Stimulated activated naive CD4-positive, alpha-beta T cell (primary cell): ENCODE results near the gene ZNF654.
A peak's percentile ranks its signal among the peaks of the same experiment; 100 is the strongest.
"Not testable (repeated sequence)": the region's sequence is repeated elsewhere in the genome, so short reads cannot be mapped to it uniquely, and the experiment has no call there.

ENCODE experiments used
- DNase-seq, 6 experiments: peaks; one replicate each; lab custom pipeline; 2025; lab: John Stamatoyannopoulos, UW

ZNF654 gene

DNA sequence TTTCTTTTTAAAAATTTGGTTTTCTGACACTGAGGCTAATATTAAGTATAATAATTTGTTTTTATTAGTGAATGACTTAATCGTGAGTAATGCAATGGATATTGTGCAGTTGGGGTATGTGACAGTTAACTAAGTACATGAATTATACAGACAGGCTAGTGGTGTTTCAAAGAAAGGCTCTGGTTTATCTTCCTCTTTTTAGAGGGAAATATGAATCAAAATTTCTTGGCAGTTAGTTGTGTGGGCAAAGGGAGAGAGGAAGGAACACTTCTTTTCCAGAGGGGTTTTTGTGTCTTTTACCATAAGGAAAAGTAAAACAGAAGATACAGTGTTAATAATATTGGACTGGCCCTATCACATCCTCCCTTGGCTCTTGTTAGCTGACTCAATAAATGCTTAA lies 2.7 kb downstream of the ZNF654 start:
- DNase-seq, result no peak

DNA sequence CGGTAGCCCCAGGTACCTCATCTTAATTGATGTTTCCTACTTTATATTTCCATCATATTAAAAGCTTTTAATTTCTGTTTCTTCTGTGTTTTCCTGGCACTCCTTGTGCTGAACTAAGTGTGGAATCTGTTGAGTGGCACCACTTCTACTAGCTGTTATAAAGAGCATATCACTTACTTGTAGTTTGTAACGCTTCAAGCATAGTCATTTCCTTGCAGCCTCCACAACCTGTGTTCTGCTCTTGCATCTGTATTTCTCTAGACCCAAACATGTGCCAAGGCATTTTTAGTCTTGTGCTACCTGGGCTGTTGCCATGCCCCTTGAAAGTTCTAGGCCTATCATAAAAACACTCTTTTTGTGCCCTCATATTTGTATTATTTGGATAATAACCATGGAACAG lies 16.0 kb downstream of the ZNF654 start:
- DNase-seq, result no peak

DNA sequence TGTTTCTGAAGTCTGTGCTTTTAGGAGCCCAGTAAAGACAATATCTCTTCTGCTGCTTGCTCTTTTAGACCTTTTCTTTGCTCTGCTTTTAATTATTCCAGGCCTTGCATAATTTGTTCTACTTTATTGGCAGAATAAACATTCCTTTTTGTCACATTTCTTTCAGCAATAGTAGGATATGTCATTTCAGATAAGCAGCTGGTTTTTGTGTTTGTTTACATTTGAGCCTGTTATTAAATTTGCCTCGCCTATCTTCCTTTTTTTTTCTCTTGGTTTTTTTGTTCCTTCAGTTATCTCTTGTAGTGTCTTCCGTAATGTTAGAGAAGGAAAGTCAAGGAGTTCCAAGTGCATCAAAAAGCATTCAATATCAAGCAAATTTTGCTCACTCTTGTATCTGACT lies 16.4 kb downstream of the ZNF654 start:
- DNase-seq, result no peak

DNA sequence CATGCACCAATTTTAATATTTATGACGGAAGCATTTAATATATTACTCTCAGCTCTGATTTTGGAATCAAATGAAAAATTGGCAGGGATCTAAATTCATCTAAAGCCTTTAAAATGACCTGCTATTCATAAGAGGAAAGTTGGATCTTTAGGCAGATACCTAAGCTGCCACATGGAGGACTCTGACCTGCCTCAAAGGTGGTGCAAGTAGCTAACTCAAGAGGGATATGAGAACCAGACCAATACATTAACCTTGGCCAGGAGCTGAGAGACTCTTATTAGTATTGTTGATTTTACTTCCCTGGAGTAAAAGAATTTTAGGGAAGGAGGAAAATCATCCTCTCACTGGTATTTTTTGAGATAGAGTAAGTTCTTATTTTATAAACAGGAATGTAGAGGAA lies 17.7 kb downstream of the ZNF654 start:
- no peak for DNase-seq

DNA sequence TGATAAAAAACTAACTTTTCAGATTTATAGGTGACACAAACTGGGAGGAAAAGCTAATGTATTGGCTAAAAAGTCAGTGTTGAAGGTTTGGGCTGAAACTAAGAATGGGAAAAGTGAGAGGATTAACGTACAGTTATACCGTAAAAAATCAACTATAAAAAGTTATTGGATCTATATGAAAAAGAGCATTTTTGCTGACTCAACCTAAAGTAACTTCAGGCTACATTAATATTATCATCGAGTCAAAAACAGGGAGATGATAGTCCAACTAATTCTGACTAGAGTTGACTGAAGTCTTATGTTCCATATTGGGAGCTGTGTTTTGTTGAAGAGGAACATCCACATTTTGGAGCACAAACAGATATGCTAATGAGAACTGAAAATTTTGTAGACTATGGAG lies 19.9 kb downstream of the ZNF654 start:
- no peak for DNase-seq

DNA sequence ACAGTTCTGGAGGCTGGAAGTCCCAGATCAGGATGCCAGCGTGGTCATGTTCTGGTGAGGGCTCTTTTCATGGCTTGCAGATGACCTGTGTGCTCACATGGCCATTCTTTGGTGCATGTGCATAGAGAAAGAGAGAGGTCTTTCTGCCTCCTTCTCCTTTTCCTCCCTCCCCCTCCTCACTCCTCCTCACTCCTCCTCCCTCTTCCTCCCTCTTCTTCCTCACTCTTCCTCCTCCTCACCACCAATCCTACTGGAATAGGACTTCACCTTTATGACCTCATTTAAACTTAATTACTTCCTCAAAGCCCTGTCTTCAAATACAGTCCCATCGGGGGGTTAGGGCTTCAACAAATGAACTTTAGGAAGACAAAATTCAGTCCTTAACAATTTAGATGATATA lies 23.8 kb downstream of the ZNF654 start:
- DNase-seq, result no peak

DNA sequence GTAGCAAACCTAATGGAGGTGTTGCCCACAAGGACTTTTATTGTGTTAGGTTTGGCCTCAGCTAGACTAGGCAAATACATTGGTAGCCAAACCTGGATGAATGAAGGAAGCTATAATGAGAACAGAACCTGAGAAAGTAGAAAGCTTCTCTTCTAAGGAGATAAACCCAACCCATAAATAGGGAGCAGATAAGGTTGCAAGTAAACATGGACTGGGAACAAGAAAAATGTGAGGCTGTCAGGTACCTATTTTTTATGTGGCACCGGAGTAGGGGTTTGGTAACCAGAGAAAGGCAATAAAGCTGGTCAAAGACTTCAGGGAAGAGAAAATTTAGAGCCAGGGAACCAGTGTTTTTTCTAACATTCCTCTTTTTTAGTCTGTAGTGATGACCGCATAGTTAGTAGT lies 25.0 kb downstream of the ZNF654 start:
- DNase-seq, result no peak

DNA sequence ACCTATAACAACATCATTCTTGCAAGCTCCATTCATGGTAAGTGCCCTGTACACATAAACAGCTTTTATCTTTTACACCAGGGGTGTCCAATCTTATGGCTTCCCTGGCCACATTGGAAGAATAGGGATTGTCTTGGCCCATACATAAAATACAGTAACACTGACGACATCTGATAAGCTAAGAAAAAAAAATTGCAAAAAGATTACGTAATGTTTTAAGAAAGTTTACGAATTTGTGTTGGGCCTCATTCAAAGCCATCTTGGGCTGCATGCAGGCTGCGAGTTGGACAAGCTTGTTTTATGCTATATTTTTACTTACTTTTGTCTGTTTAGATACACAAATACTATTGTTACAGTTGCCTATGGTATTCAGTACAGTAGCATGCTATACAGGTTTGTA lies 31.6 kb downstream of the ZNF654 start:
- DNase-seq, result no peak

DNA sequence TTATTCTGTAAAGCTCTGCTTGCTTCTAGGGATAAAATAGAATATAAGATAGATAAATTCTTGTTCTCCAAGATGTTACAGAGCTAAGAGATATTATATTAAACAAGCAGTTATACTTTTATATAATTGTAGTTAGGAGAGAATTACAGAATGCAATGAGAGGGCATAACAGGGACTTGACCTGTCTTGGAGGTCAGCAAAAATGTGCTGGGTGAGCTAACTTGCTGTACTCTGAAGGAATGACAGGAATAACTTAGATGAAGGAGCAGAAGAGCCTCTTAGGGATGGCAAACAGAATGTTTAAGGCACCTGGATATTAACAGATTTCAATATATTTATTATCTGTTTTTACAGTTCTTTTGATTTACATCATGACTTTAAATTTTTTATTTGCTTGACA lies 33.2 kb downstream of the ZNF654 start:
- DNase-seq, result no peak

DNA sequence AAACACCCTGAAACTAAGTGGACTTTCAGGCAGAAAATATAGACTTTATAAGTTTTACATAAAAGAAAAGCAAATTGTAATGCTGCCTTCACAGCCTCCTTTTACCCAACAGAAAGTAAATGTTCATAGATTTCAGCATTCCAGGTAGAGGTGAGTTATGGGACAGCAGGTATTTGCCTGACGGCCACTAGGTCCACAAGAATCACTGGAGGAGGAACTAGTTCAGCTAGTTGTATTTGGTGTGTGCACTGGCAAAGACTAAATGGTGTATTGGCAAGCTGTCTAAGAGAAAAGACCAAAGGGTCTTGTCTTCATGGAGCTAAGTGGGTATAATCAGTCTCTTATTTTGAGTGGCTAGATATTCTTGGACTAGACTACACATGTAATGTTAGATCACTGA lies 34.2 kb downstream of the ZNF654 start:
- no peak for DNase-seq

DNA sequence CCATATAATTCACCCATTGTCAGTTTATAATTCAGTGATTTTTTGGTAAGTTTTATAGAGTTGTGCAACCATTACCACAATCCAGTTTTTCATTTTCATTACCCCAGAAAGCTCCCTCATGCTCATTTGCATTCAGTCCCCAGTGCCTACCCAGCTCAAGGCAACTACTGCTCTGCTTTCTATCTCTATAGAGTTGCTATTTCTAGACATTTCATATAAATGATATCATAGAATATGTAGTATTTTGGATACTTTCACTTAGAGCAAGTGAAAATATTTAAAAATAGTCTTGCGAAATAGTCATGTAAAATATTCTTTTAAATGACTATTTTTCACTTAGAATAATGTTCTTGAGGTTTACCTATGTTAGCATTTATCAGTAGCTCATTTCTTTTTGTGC lies 42.1 kb downstream of the ZNF654 start:
- DNase-seq, result no peak

DNA sequence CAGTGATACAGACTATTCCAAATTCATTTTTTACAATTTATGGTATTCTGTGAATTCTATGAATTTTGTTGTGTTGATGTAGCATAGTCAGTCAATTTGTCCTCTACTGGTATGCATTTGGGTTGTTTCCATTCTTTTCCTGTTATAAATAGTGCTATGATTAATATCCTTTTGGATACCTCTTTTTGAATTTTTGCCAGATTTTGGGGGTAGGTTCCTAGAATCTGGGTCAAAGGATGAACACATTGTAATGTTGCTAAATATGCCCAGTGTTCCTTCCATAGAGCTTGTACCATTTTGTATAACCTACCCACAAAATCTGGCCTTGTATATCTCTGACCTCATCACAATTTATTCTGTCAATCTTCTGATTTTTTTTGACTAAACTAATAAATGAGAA lies 46.3 kb downstream of the ZNF654 start:
- no peak for DNase-seq

DNA sequence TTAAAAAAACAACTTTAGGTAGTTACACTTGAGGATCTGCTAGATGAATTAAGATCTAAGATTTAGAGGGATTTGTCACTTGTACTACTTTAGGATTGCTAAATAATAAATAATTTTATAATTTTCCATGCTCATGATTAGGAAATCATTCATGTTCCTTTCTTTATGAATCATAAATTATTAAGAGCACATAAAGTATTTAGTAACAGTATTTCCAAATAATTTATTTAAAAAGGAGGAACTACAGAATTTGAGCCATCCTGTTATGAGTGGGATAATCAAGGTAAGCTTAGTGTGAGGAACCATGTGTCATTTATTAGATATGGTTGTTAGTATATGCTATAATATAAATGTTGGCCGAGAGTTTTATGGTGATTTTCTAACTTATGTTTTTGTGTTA lies 53.2 kb downstream of the ZNF654 start:
- DNase-seq, result no peak

DNA sequence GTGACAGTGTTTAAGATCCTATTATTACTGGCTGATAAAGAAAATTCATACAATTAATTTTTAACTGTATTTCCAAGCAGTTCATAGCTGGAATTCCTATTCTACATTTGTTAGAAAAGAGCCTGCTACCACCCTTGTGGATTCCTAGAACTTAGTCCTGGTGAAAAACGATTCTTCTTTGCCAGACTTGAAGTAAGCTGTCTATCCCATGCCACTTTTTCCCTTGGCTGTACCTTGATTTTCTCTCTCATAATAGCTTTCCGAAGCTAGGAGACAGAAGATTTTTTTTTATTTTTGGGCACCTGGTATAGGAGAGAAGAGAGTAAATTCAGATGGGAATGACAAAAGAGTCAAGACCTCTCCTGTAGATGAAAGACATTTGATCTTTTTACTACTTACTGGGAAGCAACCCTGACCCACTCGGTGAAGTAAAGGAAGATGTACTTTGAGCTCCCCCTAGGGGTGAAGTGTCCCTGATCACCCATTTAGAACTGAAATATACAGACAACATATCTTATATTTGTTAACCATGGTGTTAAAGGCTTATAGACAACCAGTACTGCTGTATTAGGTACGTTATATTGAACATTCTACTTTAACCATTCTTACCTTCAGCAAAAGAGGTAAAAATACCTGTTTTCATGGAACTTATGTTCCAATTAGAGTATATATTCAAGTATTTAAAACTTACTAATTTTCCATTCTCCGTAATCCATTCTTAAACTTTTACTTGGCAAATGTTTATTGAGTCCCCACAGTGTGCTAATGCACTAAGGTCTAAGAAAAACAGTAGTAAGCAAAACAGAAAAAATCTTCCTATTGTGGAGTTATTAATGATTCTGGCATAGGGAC lies 54.5 kb downstream of the ZNF654 start:
- DNase-seq, result peak; percentile 4 to 72 (median 42)

DNA sequence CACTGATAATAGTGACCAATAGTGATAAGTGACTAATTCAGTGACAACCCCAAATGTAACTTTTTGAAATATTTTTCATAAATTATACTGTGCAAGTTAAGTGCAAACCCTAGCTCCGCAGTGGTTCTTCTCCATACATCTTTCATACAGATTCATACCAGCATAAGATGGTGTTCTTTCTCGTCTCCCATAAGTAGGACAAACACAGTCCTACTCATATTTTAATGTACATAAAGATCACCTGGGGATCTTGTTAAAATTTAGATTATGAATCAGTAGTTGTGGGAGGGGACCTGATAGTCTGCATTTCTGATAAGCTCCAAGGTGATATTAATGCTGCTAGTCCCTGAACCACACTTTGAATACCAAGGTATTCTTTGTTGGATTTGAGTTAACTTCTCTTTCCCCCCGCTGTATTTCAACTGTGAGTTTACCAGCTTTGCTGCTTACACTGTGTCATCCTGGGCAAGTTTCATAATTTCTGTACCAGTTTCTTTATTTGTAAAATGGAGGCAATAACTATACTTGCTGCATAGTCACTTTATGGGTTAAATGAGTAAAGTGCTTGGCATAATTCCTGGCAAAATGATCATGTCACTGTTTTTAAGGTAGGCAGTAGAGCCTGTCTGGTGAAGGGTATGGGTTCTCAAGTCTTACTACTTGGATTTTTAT lies 56.0 kb downstream of the ZNF654 start:
- DNase-seq, result no peak

DNA sequence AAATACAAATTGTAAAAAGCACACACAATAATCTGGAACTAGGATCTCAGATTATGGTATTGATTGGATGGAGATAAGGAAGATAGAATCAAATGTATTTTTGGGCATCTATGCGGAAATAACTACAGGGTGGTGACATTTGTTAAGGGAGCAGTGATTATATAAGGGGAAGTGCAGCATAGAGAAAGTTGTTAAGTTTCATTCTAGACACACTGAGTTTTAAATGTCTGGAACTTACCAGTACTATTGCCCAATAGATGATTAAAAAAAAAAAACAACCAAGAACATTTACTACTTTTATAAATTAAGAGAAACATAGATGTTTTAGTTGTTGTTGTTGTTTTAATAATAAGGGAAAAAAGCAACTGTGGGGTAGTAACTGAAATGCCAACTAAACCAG lies 58.6 kb downstream of the ZNF654 start:
- no peak for DNase-seq

DNA sequence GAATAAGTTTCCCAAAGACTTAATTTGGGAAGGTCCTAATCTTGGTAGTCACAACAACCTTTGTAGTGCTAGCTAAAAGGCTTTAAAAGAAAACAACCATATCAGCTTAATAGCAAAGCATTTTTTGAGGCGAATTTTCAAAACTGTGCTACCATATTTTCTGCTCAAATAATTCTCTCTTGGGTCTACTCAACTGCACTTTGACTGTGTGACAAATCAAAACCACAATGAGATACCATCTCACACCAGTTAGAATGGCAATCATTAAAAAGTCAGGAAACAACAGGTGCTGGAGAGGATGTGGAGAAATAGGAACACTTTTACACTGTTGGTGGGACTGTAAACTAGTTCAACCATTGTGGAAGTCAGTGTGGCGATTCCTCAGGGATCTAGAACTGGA lies 59.5 kb downstream of the ZNF654 start:
- DNase-seq, result not testable (repeated sequence)

DNA sequence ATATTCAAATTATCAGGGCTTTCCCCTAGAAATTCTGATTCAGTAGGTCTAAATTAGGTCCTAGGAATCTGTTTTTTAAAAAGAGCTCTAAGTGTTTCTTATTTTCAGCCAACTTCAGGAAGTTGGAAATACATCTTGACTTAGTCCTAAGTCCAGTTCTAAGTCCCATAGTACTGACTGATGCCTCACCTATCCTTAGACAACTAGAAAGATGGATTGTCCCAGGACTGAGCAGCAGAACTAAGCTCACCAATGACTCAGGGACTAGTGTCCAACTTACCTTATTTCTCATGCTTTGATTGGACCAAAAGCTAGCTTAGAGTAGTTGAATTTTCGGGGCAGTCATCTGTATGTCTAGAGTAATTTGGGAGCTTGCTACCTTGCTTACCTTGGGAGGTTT lies 64.5 kb downstream of the ZNF654 start:
- no peak for DNase-seq

DNA sequence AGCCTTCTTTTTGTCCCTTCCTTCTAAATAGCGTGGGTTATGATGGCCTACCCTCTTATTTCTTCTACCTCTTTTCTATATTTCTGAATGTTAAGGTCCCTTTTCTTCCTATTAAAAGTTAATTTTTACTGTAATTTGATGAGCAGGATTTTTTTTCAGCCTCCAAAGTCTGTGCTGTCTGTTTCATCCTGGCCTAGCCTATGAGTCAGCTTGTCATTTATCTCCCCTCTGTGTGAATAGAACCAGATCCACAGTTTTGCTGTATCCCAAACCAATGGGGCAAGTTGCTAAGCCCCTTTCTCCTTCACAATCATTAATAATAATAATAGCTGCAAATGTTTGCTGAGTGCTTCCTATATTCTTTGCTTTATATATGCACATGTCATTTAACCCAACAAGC lies 72.6 kb downstream of the ZNF654 start:
- no peak for DNase-seq

DNA sequence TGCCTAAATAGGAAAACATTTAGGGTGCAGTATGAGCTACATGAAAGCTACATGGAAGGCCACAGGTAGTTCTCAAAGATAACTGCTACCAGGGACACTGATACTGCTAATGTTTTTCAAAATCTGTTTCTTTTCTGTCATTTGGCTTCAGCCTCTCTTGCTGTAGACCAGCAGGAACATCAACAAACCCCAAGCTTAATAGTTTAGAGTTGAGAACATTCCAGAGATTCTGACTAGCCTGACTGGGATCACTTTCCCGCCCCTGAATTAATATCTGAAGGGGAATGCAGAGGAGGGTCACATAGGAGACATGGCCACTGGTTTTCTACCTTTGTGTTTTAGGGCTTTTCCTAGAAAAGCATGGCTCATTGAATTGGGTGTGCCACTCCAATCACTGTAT lies 73.8 kb downstream of the ZNF654 start:
- DNase-seq, result no peak

DNA sequence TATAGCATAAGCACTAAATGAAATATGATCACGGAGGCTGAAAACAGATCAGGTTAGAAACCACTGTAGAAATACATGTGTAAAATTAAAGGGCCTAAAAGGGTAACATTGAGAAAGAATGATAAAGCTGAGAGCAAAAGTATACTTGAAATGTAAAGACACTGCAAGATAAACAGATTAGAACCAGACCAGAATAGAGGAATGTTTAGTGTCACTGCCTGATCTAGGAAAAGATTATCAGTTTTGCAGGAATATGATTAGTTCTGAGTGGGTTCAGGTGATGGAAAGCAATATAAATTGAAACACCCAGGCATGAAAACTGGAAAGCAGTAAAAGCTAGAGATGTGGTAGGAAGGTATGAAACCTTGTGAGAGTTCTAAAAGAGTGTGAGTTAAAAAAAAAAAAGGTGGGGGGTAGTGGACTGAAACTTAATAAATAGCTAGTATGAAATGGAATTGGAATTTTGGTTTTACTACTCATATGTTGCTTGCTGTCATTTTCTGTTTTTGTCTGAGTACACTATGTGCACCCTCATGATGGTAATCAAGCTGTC lies 74.7 kb downstream of the ZNF654 start:
- DNase-seq, result no peak

DNA sequence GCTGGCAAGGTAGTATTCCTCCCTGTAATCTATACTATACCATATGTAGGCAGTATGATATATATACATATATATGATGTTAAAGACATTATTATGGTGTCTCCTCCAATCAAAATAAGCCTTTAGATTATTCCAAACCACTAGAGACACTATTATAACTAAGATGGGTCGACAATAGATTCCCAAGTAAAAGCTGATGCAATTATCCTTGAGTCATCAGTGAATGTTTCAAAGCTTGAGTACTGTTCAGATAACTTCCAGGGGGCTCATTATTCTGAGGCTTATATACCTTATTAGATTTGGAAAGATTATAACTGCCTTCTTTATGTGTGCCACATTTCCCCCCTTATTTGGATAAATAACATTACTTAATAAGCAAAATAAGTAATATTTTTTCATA lies 78.8 kb downstream of the ZNF654 start:
- no peak for DNase-seq

DNA sequence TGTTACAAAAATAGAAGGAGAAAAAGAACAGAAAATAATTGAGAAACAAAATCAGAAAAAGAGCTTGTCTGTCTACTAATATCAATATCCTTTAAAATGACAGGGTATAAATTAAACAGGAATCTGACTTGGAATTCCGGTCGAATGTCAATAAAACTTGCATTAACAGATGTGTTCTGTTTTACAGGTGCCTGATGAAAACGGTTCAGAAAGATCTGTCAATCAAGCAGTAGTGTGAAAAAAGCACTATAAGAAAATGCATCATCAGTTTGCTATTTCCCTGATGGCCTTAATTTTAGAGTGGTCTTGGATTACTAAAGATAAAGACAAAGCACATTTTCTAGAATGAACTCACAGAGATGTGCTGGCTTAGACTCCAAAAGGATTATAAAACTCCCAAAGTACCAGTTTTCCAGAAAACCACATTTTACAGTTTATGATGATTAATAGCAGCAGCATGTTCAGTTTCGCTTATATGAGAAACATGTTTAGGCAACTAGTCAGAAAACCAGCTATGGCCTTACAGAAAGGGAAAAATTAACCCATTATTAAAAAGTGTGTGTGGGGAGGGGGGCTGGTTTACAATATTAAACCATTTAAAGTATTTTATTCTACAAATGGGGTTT lies 82.5 kb downstream of the ZNF654 start:
- no peak for DNase-seq
